AG08396 (cell line): ENCODE measurements around the gene CDCA5.
"Not testable (repeated sequence)": the region's sequence is repeated elsewhere in the genome, so short reads cannot be mapped to it uniquely, and the experiment has no call there.

ENCODE experiments used
- DNase-seq: peaks from one replicate; pipeline ENCODE4 v3.0.0; 2012; ENCODE audit warnings: low spot score, mixed read lengths

The CDCA5 gene

DNA sequence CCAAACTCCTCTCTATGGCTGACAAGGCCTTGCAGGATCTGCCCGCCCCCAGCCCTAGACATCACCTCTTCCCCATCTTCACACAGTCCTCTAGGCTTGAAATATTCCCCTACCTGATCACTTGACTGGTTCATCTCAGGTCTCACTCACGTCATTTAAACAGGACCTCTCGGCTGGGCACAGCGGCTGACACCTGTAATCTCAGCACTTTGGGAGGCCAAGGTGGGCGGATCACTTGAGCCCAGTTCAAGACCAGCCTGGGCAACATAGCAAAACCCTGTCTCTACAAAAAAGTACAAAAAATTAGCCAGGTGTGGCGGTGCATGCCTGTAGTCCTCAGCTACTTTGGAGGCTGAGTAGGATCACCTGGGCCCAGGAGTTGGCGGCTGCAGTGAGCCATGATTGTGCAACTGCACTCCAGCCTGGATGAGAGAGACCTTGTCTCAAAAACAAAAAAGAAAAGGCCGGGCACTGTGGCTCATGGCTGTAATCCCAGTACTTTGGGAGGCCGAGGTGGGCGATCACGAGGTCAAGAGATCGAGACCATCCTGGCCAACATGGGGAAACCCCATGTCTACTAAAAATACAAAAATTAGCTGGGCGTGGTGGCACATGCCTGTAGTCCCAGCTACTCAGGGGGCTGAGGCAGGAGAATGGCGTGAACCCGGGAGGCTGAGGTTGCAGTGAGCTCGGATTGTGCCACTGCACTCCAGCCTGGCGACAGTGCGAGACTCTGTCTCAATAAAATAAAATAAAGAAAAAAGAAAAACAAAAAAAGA is 35.2 kb upstream of the CDCA5 start:
- DNase-seq: not testable (repeated sequence)

DNA sequence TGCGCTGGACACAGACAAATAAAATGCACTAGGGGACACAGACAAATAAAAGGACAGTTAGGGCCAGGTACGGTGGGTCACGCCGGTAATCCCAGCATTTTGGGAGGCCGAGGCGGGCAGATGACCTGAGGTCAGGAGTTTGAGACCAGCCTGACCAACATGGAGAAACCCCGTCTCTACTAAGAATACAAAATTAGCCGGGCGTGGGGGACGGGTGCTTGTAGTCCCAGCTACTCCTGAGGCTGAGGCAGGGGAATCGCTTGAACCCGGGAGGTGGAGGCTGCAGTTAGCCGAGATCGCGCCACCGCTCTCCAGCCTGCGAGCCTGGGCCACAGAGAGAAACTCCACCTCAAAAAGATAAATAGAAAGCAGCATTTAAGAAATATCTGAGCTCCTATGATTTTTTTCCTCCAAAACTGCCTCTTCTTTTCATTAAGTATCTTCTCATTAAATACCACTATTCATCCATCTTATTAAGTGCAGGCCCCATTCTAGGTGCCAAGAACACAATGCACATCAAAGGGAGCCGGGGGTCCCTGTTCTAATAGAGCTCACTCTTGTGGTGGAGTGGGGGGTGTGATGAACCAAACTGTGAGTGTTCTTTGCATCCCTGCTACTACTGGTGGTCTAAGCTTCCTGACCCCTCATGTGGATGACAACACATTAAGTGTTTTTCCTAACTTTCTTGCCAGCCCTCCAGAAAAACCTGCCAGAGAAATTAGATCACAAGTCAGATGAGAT is 34.4 kb upstream of the CDCA5 start:
- DNase-seq: no peak

DNA sequence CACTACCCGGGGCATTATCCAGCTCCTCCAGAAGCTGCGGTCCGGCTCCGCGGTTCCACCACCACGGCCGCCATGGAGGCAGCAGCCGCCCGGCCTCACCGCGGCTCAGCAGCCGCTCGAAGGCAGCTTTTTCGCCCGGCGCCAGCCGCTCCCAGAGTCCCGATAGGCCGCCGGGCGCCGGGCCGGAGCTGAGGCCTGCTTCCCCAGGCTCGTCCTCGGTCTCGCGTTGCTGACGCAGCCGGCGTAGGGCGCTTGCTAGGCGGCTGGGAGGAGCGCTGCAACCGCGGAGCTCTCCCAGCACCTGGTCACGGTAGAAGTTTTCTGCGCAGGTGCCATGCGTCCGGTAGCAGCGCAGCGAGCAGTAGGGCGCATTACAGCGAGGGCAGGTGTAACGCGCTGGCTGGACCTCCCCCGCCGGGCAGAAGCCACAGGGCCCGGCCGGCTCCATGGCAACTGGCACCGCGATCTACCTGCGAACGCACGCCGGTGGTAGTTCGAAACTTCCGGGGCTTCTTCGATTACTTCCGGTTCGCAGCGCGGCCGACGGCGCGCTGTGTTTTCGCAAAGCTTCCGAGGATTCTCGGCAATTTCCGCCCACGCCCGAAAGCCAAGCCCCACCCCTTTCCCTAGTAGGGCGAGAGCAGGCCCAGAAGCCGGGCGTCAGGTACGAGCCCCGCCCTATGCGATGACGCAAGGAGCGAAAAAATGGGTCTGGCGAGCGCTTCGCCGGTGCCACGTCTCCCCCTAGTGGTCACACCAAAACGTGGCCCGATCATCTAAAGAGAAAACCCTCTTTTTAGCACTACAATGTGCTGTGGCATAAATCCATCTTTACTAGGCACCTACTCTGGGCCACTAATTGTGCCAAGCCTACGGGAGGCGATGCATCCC is 33.6 kb upstream of the CDCA5 start, which contains the start of gene ZNHIT2:
Gene ZNHIT2, minus strand, starts transcription at position 496 of the 891 bp plus-strand sequence. Its CDS starts 48 bp downstream, at position 448.
- peak; percentile 96 for DNase-seq

DNA sequence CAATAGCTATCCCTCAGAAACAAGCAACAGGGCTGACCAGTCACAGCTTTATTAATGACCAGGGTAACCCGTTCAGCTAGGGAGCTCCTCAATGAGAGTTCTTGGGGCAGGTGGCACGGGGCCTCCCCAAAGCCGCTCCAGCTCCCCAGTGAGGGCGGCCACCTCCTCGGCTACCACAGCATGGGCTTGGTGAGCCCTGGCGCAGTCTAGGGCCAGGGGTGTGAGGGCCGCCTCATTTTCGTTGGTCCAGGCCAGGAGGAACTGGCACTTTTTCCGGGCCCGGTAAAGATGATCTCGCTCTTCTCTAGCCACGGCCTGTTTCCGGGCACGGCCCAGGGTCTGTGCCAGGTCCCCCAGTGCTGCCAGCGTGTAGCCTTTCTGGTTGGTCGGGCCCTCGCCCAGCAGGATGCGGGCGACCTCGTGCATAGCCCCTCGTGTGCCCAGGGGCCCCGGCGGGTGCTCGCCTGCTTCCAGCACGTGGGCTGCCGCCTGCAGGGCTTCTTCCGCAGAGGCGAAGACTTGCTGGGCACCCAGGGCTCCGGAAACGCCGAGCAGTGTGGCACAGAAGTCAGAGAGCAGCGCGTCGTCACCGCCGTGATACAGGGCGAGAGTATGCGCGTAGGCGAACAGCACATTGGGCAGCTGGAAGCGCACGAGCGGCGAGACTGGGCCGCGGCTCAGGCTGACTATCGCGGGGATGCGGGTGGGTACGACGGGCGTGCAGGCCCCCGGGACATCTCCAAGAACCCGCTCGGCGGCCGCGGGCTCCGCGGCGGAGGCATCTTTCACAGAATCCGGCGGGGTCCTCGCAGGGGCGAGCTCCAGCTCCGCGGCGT is 32.7 kb upstream of the CDCA5 start:
- DNase-seq: peak; percentile 65

DNA sequence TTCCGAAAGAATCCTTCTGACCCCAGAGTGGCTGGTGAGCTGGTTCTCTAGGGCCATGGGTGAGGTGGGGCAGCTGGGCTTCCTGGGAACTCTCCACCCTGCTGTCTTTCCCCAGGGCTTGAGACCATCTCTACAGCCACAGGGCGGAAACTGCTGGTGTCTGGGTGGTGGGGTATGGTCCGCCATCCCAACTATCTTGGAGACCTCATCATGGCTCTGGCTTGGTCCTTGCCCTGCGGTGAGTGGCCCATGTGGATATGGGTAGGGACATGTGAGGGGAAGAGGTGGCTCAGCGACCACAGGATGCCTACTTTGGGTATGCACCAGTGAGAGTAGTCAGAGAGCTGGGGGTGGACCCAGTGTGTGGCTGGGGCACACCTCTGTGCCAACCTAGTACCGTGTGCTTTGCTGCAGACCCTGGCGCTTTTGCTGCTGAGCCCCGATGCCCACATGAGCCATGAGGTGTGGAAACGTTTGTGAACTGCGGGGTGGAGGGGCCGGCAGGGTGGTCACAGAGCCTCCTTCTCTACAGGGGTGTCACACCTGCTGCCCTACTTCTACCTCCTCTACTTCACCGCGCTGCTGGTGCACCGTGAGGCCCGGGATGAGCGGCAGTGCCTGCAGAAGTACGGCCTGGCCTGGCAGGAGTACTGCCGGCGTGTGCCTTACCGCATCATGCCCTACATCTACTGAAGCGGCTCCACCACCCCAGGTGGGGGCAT is 31.7 kb upstream of the CDCA5 start:
- no peak for DNase-seq

DNA sequence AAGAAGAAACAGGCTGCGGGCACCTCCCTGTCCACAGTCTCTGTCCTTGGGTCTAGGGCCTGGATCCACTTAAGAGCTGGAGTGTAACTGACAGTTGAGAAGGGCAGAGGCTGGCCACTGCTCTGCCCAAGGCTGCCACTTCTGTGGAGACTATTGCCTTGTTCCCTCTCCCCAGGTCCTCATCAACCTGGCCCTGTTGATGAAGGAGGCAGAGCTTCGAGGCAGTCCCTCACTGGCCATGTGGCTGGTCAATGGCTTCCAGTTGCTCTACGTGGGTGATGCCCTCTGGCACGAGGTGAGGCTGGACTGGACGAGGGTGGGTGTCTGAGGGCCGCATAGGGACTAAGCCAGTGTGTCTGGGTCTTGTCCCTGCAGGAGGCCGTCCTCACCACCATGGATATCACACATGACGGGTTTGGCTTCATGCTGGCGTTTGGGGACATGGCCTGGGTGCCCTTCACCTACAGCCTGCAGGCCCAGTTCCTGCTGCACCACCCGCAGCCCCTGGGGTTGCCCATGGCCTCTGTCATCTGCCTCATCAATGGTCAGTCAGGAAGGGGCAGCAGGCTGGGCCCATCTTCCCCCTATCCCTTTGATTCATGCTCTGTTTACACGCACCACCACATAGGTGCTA is 30.8 kb upstream of the CDCA5 start:
- DNase-seq: no peak

DNA sequence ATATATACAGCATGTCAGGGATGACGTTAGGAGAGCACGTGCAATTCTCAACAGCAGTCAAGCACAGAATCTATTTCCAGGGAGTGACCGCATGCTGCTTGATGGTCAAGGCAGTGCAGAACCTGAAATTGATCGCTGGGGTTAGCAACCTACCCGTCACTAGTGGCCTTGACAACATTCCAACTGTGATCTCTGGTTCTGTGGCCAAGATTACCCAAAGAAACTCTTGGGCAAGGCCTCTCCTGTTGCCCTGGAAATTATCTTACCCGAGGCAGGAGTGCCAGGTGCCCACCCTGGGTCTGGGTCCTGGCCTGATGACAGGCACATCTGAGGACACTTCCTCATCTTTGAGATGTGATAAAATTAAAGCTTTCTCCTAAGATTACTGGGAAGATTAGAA is 30.0 kb upstream of the CDCA5 start:
- no peak for DNase-seq

DNA sequence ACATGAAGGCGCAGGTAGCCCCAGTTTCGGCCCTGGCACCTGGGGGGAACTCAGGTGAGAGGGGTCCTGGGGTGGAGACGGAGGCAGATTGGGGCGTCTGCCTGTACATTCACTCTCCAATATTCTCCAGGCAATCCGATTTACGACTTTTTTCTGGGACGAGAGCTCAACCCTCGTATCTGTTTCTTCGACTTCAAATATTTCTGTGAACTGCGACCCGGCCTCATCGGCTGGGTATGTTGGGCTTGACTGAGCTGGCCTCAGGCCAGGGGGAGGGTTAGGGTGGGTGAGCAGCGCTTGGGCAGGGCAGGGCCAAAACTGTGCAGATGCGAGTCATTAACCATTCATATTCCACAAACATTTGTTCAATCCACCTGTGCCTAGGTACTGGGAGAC is 29.5 kb upstream of the CDCA5 start:
- DNase-seq: no peak

DNA sequence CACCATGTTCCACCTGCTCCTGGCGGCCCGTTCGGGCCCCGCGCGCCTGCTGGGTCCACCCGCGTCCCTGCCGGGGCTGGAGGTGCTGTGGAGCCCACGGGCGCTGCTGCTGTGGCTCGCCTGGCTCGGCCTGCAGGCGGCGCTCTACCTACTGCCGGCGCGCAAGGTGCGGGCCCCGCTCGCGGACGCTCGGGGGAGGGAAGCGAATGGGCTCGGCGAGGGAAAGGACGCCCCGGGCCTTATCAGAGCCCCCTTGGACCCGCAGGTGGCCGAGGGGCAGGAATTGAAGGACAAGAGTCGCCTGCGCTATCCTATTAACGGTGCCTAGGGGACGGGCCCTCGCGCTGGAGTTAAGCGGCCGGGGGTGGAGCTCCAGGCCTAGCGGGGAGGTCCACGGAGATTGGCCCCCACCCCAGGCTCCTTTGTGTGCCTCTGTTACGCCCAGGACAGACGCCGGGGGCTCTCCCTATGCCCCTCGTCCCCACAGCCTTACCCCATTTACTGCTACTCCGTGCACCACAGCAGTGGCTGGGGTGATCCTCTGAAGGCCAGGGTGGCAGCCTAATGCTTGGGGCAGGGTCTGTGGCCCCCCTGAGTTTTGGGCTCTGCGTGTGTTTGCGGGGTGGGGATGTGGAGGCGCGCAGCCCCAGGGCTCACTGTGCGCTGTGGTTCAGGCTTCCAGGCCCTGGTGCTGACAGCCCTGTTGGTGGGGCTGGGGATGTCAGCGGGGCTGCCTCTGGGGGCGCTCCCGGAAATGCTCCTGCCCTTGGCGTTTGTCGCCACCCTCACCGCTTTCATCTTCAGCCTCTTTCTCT is 28.9 kb upstream of the CDCA5 start:
- peak; percentile 80 for DNase-seq

DNA sequence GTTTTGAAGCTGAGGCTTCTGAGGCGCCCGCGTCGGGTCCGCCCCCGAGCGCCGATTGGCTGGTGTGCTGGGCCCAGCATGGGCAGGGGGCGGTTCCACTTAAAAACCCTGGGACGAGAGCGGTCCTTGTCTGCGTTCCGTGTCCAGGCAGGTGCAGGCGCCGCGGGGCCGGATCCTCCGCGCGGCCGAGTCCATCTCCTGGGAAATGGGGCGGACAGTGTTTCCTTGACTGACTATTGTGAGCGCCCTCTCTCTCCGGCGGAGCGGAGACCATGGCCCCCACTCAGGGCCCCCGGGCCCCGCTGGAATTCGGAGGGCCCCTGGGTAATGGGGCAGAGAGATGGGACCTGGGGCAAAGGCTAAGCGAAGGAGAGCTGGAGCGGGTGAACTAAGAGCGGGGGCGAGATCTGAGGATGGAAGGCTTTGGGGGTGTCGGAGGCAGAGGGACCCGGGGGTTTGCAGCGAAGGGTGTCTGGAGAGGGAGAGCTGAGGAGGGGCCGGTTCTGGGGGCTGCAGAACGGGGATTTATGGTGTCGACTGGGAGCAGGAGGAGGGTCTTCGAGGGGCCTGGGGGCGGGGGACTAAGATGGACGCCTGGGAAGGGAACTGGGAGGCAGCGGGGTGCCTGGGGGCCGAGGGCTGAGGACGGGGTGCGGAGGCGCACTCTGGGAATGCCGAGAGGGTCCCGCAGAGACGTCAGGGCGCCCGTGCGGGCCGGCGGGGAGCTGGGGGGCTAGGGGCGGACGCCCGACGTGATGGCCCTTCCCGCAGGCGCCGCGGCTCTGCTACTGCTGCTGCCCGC is 28.1 kb upstream of the CDCA5 start, which contains the start of gene TM7SF2:
Gene TM7SF2, plus strand, starts transcription at position 129 of the 802 bp plus-strand sequence. Its CDS starts 144 bp downstream, at position 273.
- DNase-seq: peak; percentile 97

DNA sequence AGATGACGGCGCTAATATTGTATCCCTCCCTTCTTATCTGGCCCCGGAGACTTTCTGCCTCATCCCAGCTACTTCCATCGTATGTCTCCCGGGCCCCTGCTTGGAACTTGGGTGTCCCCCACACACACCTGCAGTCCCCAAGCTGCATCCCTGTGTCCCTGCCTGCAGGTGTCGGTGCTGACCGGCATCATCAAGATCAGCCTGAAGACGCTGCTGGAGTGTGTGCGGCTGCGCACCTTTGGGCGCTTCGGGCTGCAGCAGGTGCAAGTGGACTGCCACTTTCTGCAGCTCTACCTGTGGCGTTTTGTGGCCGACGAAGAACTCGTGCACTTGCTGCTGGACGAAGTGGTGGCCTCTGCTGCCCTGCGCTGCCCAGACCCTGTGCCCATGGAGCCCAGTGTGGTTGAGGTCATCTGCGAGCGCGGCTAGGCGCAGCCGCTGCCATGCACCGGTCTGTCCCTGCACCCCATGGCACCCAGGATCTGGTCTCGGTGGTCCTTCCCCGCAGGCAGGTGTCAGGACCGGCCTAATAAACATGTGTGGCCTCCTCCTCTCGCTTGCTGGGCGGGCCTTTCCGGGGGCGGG is 27.4 kb upstream of the CDCA5 start:
- DNase-seq: no peak

DNA sequence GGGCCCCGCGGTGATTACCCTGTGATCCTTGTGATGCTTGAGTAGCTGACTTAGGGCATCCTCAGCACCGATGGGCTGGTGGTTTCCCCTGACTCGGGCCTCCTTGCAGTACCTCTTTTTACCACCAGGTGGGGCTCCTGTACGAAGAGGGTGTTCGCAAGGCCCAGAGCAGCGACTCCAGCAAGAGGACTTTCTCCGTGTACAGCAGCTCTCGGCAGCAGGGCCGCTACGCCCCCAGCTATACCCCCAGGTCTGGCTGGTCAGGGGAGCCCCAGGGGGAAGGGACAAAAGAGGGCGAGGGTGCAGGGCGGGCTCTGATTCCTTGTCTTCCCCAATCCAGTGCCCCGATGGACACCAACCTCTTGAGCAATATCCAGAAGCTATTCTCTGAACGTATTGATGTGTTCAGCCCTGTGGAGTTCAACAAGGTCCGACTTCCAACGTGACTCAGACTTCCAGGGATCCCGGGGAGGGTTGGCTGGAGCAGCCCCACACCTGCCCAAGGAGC is 26.6 kb upstream of the CDCA5 start:
- DNase-seq: peak; percentile 93

DNA sequence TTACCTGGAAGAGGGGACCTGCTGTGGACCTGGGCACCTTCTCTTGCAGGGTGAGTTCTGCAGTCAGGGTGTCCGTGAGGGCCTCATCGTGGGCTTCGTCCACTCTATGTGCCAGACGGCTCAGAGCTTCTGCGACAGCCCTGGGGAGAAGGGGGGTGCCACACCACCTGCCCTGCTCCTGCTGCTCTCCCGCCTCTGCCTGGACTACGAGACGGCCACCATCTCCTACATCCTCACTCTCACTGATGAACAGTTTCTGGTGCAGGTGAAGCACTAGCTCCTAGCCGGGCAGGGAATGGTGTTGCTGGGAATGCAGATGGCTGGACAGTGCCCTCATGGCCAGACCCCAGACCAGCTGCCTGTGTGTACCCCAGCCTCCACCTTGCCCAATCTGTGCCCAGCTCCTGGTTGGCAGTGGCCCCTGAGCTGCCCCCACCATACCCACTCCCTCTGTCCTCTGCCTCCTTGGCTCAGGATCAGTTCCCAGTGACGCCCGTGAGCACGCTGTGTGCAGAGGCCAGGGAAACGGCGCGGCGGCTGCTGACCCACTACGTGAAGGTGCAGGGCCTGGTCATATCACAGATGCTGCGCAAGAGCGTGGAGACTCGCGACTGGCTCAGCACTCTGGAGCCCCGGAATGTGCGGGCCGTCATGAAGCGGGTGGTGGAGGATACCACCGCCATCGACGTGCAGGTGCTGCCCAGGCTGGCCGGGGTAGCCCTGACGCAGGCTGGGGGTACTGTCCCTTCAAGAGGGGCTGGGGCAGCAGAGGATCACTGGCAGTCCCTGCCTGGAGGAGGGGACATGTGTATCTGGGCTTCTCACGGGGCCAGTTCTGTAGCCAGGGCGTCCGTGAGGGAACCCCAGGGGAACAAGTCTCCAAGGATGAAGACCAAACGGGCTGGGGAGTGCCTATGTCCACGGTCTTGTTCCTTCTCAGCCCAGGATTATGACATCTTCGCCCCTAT is 25.7 kb upstream of the CDCA5 start:
- DNase-seq: no peak

DNA sequence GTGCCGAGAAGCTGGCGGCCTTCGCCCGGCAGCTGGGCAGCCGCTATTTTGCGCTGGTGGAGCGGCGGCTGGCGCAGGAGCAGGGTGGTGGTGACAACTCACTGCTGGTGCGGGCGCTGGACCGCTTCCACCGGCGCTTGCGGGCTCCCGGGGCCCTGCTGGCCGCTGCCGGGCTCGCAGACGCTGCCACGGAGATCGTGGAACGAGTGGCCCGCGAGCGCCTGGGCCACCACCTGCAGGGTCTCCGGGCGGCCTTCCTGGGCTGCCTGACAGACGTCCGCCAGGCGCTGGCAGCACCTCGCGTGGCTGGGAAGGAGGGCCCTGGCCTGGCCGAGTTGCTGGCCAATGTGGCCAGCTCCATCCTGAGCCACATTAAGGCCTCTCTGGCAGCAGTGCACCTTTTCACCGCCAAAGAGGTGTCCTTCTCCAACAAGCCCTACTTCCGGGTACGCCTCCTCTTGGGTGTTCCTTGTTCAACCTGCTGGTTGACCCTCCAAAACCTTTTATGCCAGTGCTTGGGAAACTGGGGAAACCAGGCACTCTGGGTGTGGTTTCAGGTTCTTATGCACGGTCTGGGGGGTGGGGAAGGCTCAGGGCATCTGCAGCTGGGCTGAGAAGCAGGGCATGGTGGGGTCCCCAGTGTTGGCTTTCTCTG is 24.8 kb upstream of the CDCA5 start:
- no peak for DNase-seq

DNA sequence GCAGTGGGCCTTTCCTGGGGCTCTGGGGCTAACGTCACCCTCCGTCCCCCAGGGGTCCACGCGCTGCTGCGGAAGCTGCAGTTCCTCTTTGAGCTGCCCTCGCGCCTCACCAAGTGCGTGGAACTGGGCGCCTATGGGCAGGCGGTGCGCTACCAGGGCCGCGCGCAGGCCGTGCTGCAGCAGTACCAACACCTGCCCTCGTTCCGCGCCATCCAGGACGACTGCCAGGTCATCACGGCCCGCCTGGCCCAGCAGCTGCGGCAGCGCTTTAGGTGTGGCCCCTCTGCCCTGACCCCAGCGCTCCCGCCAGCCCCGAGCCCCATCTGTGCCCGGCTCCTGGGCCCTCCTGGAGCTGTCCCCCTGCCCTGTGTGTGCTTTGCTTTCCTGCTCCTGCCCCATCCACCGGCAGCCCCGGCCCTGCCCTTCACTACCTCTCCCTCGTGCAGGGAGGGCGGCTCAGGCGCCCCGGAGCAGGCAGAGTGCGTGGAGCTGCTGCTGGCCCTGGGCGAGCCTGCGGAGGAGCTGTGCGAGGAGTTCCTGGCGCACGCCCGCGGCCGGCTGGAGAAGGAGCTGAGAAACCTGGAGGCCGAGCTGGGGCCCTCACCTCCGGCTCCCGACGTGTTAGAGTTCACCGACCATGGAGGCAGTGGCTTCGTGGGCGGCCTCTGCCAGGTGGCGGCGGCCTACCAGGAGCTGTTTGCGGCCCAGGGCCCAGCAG is 24.1 kb upstream of the CDCA5 start:
- DNase-seq: no peak
